ENCODE data around the gene KIF16B.

- no peak for TF ChIP-seq CTCF (IDR thresholded peaks at IDR 0.05)
- no peak for TF ChIP-seq POLR2A (IDR thresholded peaks at IDR 0.05)
Measured at GRCh38 chr20:16257021-16257420, 316.2 kb downstream of the KIF16B start.

Measured in lower leg skin (tissue), 3 donors.